Stimulated activated CD4-positive, alpha-beta T cell treated with anti-CD3 and anti-CD28 coated beads, Interleukin-4, amount 100 ng/mL, for 24 hours (primary cell): ENCODE results near the gene GPC2.
"Not testable (repeated sequence)": the region's sequence is repeated elsewhere in the genome, so short reads cannot be mapped to it uniquely, and the experiment has no call there.

Source experiments
- DNase-seq: peaks from one replicate; pipeline ENCODE4 v3.0.0-alpha.2; 2020

GPC2 gene

DNA sequence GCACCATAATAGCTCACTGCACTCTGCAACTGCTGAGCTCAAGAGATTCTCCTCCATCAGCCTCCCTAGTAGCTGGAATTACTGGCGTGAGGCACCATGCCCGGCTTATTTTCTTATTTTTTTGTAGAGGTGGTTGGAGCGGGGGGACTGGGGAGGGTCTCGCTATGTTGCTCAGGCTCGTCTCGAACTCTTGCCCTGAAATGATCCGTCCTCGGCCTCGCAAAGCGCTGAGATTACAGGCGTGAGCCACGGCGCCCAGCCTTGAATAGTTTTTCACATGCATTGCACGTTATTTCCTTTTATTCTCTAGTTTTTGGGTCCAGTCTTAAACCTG is 29.0 kb downstream of the GPC2 start:
- no peak for DNase-seq

- no peak for DNase-seq
Observed at GRCh38 chr7:100147278-100147677, 29.9 kb downstream of the GPC2 start.

DNA sequence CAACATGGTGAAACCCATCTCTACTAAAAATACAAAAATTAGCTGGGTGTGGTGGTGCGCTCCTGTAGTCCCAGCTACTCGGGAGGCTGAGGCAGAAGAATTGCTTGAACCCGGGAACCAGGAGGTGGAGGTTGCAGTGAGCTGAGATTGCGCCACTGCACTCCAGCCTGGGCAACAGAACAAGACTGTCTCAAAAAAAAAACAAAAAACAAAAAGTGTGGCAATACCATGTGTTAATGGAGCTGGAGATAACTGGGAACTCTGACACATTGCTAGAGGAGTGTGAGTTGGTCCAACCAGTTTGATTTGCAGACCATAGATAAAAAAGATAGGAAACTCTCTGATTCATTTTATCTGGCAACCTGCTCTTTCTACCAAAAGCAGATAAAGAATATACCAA is 30.8 kb downstream of the GPC2 start:
- not testable (repeated sequence) for DNase-seq

DNA sequence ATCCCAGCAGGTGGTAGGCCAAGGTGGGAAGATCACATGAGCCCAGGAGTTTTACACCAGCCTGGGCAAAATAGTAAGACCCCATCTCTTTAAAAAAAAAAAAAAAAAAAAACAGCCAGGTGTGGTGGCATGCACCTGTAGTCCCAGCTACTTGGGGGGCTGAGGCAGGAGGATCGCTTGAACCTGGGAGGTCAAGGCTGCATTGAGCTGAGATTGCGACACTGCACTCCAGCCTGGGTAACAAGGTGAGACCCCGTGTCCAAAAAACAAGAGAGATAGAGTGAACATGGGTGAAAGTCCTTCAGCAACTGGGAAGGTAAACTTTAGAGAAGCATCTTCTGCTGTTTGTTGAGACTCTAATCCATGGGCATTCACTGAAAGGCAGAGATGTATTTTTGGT is 34.7 kb downstream of the GPC2 start:
- no peak for DNase-seq

GRCh38 chr7:100141555-100141949 is 35.6 kb downstream of the GPC2 start:
- DNase-seq = no peak

DNA sequence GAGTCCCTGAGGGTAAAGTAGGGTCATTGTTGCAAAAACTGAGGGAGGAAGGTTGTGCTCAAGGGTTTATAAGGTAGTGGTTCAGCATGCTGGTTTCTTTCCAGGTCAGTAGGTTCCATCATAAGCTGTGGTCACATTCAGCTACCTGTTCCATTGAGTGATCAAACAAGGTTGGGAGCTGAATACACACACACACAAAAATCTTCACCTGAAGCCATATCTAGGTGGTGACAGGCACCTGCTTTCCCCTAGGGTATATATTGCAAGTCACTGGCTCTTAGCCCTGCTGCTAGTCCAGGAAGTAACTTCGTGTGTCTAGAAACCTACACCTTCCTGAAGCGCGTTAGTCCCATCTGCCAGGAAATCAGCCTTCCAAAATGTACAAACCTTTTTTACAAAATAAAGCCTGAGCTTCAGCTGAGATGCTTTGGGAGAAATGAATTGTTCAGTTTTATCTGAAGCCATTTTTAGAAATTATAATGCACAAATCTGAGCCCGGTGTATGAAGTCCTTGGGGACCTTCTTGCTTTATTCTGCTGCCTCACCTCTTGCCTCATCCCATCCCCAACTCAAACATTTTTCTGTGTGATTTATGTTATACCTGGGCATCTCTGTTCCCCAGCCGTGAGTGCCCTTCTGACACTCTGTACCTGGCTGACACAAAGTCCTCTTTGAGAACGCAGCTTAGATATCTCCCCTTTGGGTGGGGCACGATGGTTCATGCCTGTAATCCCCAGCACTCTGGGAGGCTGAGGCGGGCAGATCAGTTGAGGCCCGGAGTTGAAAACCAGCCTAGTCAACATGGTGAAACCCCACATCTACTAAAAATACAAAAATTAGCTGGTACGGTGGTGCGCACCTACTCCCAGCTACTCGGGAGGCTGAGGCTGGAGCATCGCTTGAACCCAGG is 39.1 kb downstream of the GPC2 start:
- DNase-seq = no peak

GRCh38 chr7:100132697-100133151 is 44.5 kb downstream of the GPC2 start:
- peak; percentile 70 for DNase-seq

DNA sequence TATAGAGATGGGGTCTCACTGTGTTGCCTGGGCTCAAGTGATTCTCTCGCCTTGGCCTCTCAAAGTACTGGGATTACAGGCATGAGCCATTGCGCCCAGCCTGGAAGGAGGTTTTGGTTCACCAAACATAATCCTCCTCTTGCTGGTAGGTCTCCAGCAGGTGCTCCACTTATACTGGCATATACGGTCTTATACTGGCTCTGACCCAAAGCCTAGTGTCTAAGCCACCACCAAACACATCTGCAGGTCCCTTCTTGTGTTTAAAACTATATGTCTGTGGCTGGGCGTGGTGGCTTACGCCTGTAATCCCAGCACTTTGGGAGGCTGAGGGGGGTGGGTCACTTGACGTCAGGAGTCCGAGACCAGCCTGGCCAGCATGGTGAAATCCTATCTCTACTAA is 45.1 kb downstream of the GPC2 start:
- DNase-seq = no peak

DNA sequence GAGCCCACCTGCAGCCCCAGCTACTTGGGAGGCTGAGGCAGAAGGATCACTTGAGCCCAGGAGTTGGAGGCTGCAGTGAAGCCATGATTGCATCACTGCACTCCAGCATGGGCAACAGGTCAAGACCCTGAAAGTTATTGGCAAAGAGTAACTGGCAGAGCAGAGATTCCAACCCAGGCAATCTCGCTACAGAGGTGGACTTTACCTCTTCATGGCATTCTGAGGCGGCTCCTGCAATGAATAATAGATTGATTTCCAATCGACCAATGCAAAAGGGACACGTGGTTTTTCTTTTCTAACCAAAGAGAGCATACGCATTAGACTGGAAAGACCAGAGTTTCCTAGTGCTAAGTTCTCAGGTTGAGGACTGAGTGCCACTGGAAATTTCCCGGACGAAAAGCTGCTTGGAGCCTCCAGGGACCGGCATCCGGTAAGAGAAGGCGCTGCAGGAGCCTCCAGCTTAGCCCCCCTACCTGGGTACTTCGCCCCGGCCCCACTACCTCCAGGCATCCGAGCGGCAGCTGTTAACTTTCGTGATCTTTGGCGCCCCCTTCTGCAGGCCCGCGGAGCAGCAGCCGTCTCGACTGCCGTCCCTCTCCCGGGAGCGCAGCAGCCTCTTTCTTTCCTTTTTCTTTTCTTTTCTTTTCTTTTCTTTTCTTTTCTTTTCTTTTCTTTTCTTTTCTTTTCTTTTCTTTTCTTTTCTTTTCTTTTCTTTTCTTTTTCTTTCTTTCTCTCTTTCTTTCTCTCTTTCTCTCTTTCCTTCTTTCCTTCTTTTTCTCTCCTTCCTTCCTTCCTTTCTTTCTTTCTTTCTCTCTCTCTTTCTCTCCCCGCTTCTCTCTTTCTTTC is 46.4 kb downstream of the GPC2 start:
- peak; percentile 86 for DNase-seq

DNA sequence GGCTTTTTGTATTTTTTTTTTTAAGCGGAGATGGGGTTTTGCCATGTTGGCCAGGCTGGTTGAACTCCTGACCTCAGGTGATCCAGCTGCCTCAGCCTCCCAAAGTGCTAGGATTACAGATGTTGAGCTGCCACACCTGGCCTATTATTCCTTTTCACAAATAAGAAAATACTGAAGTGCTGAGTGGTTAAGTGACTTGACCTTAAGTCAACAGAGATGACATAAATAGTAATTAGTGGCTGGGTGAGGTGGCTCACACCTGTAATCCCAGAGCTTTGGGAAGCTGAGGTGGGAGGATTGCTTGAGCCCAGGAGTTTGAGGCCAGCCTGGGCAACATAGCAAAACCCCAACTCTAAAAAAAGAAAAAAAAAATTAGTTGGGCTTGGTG is 47.0 kb downstream of the GPC2 start:
- not testable (repeated sequence) for DNase-seq

- no peak for DNase-seq
Observed at GRCh38 chr7:100128637-100128963, 48.6 kb downstream of the GPC2 start.

- peak; percentile 17 for DNase-seq
Observed at GRCh38 chr7:100127866-100128636, 49.1 kb downstream of the GPC2 start.

DNA sequence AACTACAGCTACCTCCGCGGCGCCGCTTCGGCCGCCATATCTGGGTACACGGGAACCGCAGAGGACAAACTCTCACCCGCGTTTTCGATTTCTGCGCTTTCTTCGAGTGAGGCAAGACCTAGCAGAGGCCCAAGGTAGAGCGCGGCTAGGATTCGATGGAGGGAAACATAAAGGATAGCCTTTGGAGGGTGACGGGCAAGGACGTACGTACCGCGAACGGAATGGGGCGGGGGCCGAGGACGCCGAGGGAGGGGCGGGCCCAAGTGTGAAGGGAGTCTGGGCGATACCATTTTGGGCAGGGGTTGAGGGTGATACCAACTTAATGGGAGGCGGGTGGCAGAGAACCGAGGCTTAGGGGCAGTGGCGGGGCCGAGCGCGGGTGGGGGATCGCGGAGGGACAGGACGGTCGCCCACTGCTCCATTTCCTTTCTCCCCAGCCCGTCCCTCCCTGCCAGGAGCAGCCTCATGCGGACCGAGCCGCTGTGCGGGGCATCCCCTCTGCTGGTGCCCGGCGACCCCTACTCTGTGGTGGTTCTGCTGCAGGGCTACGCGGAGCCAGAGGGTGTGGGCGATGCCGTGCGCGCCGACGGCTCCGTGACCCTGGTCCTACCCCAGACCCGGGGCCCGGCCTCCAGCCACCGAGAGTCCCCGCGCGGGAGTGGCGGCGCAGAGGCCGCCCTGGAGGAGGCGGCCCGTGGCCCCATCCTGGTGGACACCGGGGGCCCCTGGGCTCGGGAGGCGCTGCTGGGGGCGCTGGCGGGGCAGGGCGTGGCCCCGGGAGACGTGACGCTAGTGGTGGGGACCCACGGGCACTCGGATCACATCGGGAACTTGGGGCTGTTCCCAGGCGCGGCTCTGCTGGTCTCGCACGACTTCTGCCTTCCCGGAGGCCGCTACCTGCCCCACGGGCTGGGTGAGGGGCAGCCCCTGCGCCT is 50.0 kb downstream of the GPC2 start, which contains the start of gene MBLAC1:
TSS of gene MBLAC1 (plus strand) at position 37 of the 935 bp plus-strand sequence. CDS start at position 466, 429 bp downstream.
- peak; percentile 93 for DNase-seq

GRCh38 chr7:100126239-100126930 is 50.8 kb downstream of the GPC2 start:
- DNase-seq = no peak

DNA sequence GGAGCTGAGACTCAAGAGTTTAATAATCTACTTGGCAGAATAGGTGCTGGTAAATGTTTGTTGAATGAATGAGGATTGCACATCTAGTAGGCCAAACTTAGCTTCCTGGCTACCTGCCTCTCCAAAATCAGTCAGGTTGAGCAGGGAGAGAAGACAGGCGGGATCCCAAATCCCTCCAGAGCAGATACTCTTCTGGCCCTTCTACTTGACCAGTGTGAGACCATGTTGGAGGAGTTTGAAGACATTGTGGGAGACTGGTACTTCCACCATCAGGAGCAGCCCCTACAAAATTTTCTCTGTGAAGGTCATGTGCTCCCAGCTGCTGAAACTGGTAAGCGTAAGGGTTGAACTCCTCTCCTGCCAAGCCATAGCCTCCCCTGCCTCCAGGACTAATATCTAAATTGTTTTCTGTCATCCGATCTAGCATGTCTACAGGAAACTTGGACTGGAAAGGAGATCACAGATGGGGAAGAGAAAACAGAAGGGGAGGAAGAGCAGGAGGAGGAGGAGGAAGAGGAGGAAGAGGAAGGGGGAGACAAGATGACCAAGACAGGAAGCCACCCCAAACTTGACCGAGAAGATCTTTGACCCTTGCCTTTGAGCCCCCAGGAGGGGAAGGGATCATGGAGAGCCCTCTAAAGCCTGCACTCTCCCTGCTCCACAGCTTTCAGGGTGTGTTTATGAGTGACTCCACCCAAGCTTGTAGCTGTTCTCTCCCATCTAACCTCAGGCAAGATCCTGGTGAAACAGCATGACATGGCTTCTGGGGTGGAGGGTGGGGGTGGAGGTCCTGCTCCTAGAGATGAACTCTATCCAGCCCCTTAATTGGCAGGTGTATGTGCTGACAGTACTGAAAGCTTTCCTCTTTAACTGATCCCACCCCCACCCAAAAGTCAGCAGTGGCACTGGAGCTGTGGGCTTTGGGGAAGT is 52.6 kb downstream of the GPC2 start:
- DNase-seq = no peak

DNA sequence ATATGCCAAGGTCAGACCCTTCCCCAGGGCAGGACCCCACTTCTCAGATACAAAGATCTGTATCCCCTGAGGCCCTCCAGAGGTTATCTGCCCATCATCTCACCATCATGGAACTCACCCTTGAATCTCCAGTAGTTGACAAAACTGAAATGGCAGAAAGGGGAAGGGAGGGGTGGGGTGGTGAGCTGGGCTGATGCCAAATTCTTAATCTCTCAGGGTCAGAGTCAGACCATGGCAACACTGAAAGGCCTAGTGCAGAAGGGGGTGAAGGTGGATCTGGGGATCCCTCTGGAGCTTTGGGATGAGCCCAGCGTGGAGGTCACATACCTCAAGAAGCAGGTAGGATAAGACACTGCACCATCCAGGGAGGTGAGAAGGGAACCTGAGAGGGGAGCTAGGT is 54.6 kb downstream of the GPC2 start:
- no peak for DNase-seq

DNA sequence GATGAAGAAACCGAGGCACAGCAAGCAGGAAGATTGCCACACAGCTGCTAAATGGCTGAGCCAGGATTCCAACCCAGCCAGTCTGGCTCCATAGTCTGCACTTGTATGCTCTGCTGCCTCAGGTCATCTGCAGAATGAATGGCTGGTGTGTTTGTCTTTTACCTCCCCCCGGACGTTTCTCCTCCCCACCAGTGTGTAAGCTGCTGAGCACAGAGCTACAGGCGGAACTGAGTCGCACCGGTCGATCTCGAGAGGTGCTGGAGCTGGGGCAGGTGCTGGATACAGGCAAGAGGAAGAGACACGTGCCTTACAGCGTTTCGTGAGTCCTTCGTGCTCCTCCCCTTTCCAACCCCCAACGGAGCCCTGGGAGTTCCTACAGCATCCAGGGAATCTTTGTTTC is 55.1 kb downstream of the GPC2 start:
- no peak for DNase-seq

GRCh38 chr7:100120733-100121036 is 56.5 kb downstream of the GPC2 start:
- DNase-seq = no peak

GRCh38 chr7:100119970-100120732 is 57.0 kb downstream of the GPC2 start:
- DNase-seq = peak; percentile 75
